ENCODE measurements around the gene SS18L1.

Gene SS18L1

DNA sequence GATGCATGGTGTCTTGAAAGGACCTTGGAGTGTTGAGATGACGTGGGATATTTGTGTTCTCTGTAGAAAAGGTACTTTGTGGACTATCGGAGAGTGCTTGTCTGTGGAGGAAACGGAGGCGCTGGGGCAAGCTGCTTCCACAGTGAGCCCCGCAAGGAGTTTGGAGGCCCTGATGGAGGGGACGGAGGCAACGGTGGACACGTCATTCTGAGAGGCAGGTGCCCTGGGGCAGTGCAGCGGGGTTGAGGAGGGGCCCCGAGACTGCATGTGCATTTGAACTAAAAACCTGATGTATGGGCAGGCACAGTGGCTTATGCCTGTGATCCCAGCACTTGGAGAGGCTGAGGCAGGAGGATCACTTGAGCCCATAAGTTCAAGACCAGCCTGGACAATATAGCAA is 52.2 kb downstream of the SS18L1 start:
- no peak for DNase-seq (ENCODE audit: low spot score)

- DNase-seq (ENCODE audit: low spot score) = no peak
Observed at GRCh38 chr20:62196286-62196685, 52.7 kb downstream of the SS18L1 start.

- no peak for DNase-seq (ENCODE audit: low spot score)
Observed at GRCh38 chr20:62197311-62197710, 53.7 kb downstream of the SS18L1 start.

DNA sequence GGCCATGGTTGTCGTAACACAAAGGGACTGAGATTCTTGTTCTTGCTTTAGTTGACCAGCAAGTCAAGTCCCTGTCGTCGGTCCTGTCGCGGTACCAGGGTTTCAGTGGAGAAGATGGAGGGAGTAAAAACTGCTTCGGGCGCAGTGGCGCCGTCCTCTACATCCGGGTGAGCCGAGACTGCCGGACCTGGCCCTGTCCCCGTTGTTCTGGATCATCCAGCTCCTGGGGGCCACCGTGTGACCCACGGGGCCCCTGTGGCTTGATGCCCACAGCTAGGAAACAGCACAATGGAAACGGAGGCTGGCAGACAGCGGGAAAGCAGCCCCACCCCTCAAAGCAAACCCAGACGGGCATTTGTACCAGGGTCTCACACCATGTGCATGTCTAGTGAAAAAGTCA is 54.2 kb downstream of the SS18L1 start:
- no peak for DNase-seq (ENCODE audit: low spot score)

- DNase-seq (ENCODE audit: low spot score) = no peak
Observed at GRCh38 chr20:62198496-62198895, 54.9 kb downstream of the SS18L1 start.

GRCh38 chr20:62198931-62199330 is 55.4 kb downstream of the SS18L1 start:
- DNase-seq (ENCODE audit: low spot score) = no peak

- DNase-seq (ENCODE audit: low spot score) = no peak
Observed at GRCh38 chr20:62200491-62201172, 57.1 kb downstream of the SS18L1 start.

GRCh38 chr20:62201173-62202082 is 57.9 kb downstream of the SS18L1 start:
- DNase-seq (ENCODE audit: low spot score) = no peak

- DNase-seq (ENCODE audit: low spot score) = no peak
Observed at GRCh38 chr20:62202083-62202395, 58.5 kb downstream of the SS18L1 start.

DNA sequence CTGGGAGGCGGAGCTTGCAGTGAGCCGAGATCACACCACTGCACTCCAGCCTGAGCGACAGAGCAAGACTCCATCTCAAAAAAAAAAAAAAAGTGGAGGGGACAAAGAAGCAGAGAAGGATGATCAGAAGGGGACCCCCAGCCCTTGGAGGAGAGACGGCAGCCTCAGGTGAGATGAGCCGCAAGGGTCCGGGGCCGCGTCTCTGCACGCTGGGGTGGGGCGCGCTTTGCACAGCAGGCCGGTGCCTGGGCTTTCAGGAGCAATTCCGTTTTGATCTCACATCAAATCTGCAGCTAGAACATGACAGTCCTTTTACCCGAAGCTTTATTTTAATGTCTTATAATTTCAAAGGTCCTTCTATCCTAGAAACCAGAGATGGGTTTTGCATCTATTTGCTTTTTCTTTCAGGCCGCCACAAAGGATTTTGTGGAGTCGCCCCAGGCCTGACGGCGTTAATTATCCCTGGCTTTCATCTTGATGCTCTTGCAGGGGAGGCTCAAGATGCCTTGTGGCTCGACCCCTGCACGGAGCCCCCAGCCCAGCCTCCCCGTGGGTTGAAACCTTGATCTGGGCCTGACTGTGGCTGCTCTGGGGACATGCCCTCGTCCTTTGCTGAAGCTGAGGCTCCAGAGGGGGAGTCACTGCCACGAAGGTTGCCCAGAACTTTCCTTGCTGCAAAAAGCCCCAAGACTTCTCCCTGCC is 59.3 kb downstream of the SS18L1 start:
- no peak for DNase-seq (ENCODE audit: low spot score)

GRCh38 chr20:62203378-62204030 is 59.9 kb downstream of the SS18L1 start:
- DNase-seq (ENCODE audit: low spot score) = no peak

GRCh38 chr20:62205618-62206387 is 62.2 kb downstream of the SS18L1 start:
- no peak for DNase-seq (ENCODE audit: low spot score)

DNA sequence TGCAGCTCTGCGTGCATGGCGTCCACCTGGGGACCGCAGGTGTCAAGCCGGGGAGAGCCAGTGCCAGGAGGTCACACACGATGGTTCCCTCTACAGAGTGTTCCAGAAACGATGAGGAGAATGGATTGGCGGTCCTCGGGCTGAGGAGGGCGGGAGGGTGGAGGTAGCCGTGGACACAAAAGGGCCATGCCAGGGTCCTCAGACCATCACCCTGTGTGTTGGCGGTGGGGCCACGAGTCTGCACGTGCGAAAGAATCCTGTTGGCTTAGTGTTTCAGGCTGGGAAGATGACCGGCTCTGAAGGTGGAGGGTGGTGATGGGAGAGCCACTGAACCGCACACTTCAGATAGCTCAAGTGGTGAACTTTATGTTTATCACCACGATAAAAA is 62.8 kb downstream of the SS18L1 start:
- no peak for DNase-seq (ENCODE audit: low spot score)

DNA sequence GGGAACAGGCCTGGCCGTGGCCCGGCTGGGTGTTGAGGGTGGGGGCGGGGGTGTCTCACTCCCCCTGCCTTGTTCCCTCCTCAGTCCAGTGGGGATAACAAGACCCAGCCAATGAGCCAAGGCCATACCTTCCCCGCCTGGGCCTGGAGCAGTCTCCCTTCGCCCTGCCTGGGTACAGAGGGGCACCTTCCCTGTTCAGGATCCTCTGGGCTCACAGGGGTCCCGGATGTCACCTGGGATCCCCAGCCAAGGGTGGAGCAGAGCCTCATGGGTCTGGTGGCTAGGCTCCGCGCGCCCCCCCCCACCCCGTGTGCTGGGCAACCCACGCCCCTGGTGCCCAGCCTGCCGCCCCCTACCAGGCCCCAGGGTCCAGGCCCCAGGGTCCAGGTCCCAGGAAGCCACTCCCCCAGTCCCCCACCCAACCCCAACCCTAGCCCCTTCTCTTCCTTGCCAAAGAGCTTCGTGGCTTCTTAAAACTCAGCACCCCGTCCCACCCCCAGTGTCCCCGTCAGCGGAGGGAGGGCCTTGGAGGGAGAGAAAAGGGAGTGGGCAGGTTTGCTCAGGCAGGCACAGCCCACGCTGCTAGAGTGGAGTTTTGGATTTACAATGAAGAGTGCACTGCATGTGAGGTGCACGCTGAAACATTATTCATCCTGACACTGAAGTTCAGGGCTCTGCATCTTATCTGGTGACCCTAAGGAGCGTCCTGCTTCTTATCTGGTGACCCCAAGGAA is 64.7 kb downstream of the SS18L1 start:
- no peak for DNase-seq (ENCODE audit: low spot score)

DNA sequence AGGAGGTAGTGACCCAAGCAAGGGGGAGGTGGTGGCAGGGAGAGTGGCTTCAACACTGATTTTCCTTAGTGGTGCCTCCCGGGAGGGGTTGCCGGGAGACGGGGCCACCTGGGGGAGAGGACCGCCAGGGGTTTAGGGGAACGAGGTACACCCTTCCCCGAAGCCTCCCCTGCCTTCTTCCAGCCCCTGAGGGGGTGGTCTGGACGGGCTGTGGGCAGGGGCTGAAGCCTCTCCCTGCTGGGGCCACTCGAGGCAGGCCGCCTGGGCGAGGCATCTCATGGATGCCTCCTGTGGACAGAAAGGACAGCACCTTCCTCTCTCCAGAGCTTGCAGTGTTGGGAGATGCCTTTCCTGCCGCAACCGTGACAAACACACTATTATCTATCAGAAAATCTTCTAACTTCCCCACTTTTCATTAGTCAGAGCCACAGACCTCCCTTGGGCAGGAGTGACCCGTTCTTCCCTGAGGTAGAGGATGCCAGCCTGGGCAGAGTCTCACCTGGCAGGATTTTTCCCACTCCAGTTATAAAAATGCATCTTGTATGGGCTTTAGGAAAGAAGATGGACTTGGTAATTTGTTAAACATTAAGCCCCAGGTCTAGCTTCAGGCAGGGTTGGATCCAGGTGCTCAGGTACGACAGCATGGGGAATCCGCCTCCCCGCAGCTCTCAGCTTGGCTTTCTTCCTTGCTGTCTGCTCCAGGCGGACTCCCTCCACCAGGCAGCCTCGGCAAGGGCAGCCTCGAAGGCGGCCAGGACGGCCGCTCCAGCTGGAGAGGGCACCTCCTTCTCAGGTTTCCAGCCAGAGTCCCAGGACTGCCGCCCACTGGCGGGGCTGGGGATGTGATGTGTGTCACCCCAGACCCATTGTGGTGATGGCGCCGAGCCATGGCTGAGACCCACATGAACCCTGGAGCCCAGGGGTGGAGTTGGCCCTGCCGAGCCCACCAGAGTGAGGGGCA is 65.5 kb downstream of the SS18L1 start:
- peak; percentile 49 for DNase-seq (ENCODE audit: low spot score)

DNA sequence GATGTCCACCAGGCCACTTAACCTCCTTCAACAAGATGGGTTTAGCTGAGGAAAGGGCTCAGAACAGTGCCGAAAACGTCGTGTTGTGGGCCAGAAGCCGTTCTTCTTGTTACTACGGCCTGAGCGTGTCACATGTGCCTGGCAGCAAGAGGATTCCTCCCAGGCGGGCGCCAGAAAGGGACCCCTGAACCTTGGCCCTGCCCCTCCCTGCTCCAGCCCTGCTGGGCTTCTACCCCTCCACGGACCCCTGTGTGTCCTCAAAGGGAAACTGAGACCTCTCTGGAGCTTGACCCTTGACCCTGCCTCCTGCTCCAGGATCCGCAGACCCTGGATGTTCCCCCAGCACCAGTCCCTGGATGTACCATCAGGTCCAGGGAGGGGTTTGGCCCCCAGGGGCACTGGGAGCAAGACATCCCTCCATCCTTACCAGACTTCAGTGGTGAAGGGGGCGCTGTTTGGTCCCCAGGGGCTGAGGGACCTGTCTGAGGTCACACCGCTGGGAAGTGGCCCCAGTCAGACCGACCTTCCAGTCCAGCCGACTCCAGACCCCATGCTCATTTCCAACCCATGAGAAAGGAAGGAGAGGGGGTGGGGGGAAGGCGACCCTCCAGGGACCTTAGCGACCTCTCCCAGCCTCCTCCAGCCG is 66.4 kb downstream of the SS18L1 start:
- no peak for DNase-seq (ENCODE audit: low spot score)

GRCh38 chr20:62210496-62210855 is 66.9 kb downstream of the SS18L1 start:
- DNase-seq (ENCODE audit: low spot score) = no peak

- no peak for DNase-seq (ENCODE audit: low spot score)
Observed at GRCh38 chr20:62211216-62211615, 67.6 kb downstream of the SS18L1 start.

DNA sequence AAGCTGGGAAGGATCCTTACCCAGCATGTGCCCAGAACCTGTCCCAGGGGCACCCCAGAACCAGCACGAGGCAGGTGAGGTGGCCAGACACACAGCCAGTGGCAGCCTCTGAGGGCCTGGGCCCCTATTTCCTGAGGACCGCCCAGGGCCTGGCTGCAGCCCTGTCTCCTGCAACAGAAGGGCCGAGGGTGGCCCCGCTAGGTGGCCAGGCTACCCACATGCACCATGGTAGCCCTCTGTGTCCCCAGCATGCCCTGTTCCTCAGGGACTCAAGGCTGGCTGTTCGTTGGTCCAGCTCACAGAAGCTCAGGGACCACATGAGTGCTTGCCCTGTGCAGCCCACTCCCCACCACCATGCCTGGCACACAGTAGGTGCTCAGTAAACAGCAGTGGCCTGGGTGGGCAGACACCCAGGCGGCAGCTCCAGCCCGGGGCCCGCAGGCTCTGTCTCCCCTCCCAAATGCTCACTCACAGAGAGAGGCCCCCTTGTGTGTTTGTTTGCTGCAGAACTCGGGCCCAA is 68.3 kb downstream of the SS18L1 start:
- no peak for DNase-seq (ENCODE audit: low spot score)
